GM21619 (cell line): ENCODE data around the gene ZNF689.

Experiments
- ATAC-seq: cut with Tn5 transposase; IDR thresholded peaks from one replicate; pipeline ENCODE4 v1.9.1; 2021; ENCODE audit not compliant: unreplicated experiment

ZNF689 gene

DNA sequence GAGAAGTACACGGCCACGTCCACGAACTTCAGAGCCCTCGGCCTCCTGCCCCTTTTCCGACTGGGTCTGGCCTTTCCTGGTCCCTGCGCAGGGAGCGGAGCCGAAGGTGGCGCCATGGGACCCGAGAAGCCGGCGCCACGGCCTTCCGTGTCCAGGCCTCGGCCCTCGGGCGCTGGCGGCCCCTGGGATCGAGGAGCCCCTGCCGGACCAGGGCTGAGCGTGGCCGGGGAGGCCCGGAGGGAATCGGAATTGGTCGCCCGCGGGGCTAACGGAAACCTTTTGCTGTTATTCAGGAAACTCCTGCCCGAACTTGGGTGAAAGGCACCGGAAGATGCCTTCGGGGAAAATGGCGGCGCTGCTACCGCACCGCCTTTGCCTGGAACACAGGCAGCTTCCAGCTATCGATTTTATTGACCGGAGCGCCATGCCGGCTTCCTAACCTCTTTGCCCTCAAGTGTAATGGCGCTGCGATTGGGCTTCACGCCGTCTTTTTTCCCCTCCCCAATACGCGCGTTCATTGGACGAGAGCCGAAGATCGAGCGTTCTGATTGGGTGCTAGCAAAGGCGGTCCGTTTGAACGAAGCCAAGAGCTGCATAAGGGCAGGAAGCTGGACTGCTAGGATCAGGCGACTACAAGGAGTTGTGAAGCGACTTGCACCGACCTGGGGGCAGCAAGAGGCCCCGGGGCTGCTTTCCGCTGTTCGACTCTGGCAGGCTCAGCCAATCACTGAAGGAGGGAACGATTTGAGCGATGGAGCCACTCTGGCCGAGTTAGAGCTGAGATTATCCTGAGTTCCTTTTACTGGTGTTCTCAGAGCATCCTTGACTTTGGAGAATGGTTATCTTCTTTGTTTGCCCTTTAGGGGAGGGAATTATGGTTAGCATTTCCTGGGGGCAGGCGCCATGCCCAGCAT, at the start of gene ZNF689:
Gene ZNF689, minus strand, starts transcription at position 464 of the 914 bp plus-strand sequence. Its CDS starts 348 bp downstream, at position 116.
- ATAC-seq: peak; percentile 83

DNA sequence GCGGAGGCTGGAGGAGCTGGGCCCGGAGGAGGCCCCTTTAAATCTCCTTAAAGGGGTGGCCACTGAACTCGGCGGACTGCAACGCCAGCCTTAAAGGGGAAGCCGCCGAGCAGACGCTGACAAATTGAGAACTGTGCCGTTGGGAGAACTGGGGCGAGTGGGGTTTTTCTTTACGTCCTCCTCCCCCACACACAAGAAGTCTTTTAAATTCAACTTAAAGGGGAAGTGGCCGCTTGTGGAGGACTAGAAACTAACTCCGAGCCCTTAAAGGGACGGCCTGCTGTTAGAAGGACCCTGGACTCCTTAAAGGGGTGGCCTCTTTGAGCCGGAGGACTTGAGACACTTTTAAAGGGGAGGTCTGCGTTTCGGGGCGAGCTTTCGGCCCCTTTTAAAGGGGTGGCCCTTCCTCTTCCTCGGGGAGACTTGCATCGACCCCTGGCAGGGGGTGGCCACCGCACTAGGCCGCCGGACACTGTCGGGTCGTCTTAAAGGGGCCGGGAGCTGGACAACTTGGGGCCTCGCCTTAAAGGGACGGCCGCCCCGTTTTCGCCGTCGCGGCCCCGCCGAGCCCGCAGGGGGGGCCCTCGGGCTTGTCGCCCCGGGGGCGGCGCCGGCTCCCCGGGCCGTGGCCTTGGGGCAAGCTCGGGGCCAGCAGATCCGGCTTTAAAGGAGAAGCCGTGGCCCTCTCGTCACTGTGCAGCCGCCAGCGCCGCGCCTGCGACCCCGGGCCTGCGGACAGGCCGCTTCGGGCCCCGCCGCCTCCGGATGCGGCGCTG, 48.7 kb upstream of the ZNF689 start:
- peak; percentile 44 for ATAC-seq

GRCh38 chr16:30657866-30658730, 47.9 kb upstream of the ZNF689 start, which contains the start of gene FBRS:
Gene FBRS, plus strand, starts transcription at chr16:30658431. Its CDS starts 1,088 bp downstream, at chr16:30659519.
- ATAC-seq: peak; percentile 62

DNA sequence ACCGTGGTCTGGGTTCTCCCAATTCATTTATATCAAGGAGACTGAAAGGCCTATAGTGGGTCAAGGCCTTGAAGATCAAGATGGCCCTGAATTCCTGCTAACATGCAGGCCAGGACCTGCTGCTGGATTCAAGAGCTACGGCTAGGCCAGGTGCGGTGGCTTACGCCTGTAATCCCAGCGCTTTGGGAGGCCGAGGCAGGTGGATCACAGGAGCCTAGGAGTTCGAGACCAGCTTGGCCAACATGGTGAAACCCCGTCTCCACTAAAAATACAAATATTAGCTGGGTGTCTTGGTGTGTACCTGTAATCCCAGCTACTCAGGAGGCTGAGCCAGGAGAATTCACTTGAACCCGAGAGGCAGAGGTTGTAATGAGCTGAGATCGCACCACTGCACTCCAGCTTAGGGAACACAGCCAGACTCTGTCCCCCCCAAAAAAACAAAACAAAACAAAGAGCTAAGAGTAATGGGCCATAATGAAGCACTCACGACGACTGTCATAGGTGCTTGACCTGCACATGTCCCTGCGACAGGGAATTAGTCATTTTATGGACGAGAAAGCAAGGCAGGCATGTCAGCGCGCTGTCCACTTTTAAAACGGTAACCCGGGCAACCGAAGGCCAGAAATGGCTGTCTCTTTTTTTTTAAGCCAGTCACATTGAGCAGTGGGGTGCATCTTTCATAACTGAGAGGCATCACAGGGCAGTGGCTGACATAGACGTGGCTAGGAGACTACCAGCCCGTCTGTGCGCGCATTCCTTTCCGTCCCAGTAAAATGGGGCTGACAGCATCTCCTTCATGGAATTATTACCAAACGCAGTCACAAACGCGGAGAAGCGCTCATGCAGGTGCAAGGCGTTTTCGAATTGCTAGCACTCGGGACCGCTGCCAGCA, 47.0 kb upstream of the ZNF689 start:
- ATAC-seq: no peak

DNA sequence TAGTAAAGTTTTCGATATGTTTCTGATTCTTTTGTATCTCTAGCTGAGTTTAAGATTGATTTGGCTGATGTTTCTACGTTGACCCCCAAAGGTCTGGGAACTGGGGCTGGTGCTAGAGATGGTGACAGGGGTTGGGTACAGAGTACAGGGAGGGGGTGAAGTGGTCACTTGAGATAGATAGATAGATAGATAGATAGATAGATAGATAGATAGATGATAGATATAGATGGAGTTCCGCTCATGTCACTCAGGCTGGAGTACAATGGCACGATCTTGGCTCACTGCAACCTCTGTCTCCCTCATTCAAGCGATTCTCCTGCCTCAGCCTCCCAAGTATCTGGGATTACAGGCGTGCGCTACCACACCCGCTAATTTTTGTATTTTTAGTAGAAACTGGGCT, 46.2 kb upstream of the ZNF689 start:
- ATAC-seq: no peak

DNA sequence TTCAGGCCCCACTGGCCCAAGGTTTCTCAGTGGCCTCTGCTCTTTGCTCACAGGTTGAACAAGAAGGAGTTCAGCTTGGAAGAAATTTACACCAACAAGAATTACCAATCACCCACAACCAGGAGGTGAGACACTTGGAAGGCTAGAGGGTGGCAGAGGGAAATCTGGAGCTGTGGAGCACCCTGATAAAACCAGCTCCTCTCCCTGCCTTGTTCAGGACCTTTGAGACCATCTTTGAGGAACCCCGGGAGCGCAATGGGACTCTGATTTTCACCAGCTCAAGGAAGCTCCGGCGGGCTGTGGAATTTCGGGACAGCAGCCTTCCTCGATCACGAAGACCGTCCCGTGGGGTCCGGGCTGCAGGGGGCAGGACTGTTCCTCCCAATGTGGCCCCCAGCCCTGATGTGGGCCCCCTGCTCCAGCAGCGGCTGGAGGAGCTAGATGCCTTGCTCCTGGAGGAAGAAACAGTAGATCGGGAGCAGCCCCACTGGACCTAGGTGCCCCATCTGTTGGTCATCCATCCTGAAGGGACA, 45.7 kb upstream of the ZNF689 start:
- ATAC-seq: no peak

- ATAC-seq: no peak
These were observed 44.7 kb upstream of the ZNF689 start for GRCh38 chr16:30654856-30655255.

- ATAC-seq: no peak
These were observed 42.5 kb upstream of the ZNF689 start for GRCh38 chr16:30652718-30653117.

DNA sequence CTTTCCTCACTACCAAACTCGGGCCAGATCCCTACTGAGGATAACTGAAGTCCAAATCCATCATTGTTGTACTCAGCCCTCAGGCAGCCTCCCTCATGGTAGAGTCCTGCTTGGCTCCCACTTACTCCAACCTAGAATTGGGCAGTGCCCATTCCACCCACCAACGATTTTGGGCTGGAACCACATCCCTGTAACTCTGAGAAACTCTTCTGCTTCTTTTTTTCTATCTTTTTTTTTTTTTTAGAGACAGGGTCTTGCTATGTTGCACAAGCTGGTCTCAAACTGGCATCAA, 41.8 kb upstream of the ZNF689 start:
- ATAC-seq: no peak

DNA sequence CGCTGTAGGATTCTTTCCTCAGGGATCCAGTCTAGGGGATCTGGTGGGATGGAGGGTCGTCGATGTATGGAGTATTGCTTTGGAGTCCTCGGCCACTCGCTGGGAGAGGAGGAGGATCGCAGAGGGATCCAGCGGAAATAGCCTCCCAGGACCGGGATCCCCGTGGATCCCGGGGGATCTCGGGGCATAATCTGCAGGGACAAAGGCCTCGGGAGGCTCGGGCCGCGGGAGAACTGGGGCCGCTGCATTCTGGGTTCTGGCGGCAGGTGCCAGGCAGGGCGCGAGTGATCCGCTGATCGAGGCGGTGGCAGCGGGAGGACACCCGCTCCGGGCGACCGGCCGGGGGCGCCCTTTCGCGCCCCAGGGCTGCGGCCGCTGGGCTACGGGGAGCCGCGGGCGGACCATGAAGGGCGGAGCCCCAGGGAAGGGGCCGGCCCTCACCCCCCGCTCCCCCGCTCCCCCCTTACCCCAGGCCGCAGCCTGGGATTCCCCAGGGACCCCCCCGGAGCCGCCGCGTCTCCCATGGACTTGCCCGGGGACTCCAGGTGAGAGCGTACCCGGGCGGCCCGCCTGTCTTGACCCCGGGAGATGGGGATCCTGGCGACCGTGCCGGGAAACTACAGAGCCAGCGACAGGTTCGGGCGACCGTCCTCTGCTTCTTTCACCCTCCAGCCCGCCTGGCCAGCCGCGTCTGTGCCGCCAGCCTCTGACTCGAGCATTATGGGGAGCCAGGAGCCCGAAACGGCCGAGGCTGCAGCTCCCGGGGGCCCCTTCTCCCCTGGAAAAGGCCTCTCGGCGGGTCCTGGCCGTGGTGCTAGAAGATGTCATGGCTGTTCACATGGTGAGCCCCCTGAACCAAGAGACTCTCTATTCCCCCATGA, 41.2 kb upstream of the ZNF689 start:
- peak; percentile 46 for ATAC-seq

- ATAC-seq: peak; percentile 66
These were observed 40.4 kb upstream of the ZNF689 start, which contains the start of gene PRR14 for GRCh38 chr16:30650369-30651123. Gene PRR14, plus strand, starts transcription at chr16:30650960. Its CDS starts 686 bp downstream, at chr16:30651646.

DNA sequence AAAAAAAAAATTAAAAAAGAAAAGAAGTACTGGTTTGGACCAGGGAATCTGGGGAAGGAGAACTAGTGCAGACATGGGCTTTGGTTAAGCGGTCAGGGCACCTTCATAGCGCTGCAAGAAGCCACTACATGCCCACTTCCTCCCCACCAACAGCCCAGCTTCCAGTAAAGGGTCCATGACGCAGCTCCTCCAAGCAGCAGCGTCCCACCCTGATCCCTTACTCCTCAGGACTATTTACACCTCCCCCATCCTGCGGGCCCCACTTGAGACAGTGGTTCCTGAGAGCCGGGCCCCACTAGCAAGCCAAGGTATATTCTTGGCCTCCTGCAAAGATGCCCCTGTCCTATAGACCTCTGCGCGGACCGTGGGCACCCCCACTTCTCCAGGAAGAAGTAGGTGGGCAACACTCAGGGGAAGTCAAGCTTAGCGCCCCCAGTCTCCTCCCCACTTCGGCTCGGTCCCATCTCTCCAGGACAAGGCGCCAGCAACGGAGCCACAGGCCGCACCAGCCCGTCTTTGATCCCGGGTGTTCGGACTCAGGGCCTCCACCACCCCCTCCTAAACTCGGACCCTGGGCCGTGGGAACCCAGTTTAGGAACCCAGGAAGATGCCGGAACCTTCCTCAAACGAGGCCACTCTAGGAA, 39.7 kb upstream of the ZNF689 start:
- no peak for ATAC-seq

GRCh38 chr16:30647274-30647571, 37.0 kb upstream of the ZNF689 start:
- ATAC-seq: no peak

GRCh38 chr16:30645727-30646126, 35.5 kb upstream of the ZNF689 start:
- no peak for ATAC-seq

DNA sequence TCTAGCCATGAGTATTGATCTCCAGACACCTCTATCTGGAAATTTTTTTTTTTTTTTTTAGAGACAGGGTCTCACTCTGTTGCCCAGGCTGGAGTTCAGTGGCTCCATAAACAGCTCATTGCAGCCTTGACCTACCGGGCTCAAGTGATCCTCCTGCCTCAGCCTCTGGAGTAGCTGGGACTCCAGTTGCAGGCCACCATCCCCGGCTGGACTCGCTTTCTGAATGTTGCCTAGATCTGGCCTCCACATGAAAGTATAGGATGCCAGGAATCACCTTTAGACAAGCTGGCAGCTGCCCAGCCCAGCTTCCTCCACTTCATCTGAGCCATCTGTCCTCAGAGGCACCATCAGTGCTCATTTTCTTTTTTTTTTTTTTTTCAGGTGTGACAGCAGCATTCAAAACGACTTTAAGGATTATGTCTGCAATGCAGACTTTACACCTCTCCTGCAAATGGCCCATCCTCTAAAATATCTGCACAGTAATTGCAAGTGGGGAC, 34.2 kb upstream of the ZNF689 start:
- ATAC-seq: no peak

DNA sequence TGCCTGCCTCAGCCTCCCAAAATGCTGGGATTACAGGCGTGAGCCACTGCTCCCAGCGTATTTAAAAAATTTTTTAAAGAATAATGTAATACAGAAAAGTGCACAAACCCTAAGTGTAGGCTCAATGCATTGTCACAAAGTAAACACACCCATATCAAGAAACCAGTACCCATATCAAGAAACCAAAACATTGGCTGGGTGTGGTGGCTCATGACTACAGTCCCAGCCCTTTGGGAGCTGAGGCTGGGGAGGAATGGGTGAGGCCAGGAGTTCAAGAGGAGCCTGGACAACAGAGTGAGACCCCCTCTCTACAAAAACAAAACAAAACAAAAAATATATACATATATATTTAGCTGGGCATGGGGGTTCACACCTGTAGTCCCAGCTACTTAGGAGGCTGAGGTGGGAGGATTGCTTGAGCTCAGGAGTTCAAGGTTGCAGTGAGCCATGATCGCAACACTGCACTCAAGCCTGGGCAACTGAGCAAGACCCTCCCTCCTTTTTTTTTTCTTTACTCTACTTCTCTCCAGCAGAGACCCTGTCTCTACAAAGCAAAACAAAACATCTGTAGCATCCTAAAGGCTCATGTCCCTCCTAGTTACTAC, 31.3 kb upstream of the ZNF689 start:
- no peak for ATAC-seq

DNA sequence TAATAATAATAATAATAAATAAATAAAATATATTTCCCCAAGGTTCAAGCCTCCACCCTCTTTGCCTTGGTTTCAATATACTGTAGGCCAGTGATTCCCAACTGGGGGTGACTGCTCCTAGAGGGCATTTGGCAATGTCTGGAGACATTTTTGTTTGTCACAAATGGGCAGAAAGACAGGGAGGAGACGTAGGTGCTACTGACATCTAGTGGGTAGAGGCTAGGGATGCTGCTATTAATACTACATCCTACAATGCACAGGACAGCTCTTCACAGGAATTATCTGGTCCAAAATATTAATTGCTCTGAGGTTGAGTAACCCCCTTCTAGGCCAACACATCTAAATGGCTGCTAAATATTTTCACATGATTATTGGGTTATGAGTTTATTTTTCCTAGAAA, 27.8 kb upstream of the ZNF689 start:
- ATAC-seq: no peak
